Osteoblast (primary cell): ENCODE results near the gene CHST15. TPM values are rescaled to one million over a fixed set of nuclear protein-coding genes. Genes with fewer than 3 reads are reported as not detected.

ENCODE experiments used
- DNase-seq: peaks from one replicate; pipeline ENCODE4 v3.0.0; 2011; ENCODE audit warnings: low spot score, mixed read lengths; ENCODE audit not compliant: insufficient read length; ENCODE audit errors: missing footprints
- H2AFZ ChIP-seq: 2 replicates; pipeline ENCODE4 v1.6.0; 2011; ENCODE audit warnings: mild to moderate bottlenecking, low read length
- H3K27ac ChIP-seq: 2 replicates; pipeline ENCODE4 v1.5.1; 2011; ENCODE audit warnings: mild to moderate bottlenecking, low read depth, low read length, moderate library complexity
- H3K27me3 ChIP-seq: 2 replicates; pipeline ENCODE4 v1.6.0; 2012; ENCODE audit warnings: mild to moderate bottlenecking, control low read depth, inconsistent platforms, low read length, moderate library complexity; ENCODE audit not compliant: insufficient read depth
- H3K36me3 ChIP-seq: 2 replicates; pipeline ENCODE4 v1.5.1; 2011; ENCODE audit warnings: mild to moderate bottlenecking, low read length, control low read depth, moderate library complexity; ENCODE audit not compliant: insufficient read depth
- H3K4me1 ChIP-seq: 2 replicates; pipeline ENCODE4 v1.5.1; 2011; ENCODE audit warnings: mild to moderate bottlenecking, low read length, control low read depth, moderate library complexity; ENCODE audit not compliant: insufficient read depth
- H3K4me2 ChIP-seq: 2 replicates; pipeline ENCODE4 v1.6.0; 2011; ENCODE audit warnings: mild to moderate bottlenecking, low read length; ENCODE audit not compliant: insufficient read depth
- H3K4me3 ChIP-seq: fragments of 200-600 bp; sonication (generic); 3 replicates; pipeline ENCODE4 v1.5.1; 2012; ENCODE audit warnings: mild to moderate bottlenecking, low read length, inconsistent platforms; ENCODE audit not compliant: insufficient read depth
- H3K79me2 ChIP-seq: 2 replicates; pipeline ENCODE4 v1.6.0; 2012; ENCODE audit warnings: mild to moderate bottlenecking, low read length, control low read depth, inconsistent platforms; ENCODE audit not compliant: insufficient read depth
- H3K9me3 ChIP-seq: 2 replicates; pipeline ENCODE4 v1.5.1; 2011; ENCODE audit warnings: low read depth, low read length, control low read depth
- H4K20me1 ChIP-seq: 2 replicates; pipeline ENCODE4 v1.6.0; 2012; ENCODE audit warnings: mild to moderate bottlenecking, low read length, control low read depth; ENCODE audit not compliant: insufficient read depth
- CTCF ChIP-seq: IDR thresholded peaks from 2 replicates; pipeline ENCODE4 v1.5.1; 2011; ENCODE audit warnings: mild to moderate bottlenecking, low read depth, low read length, moderate library complexity; ENCODE audit errors: extremely low read depth
- total RNA-seq: library from RNA; depleted of rRNA; stranded (reverse); fragments of >200 nt; gene quantifications from 2 replicates; pipeline ENCODE4 v1.2.3, GENCODE V29; 2012

The CHST15 gene
- total RNA-seq, 1 donor, result 22.8 TPM

- Histone ChIP-seq H4K20me1 (no peaks in the 10 kb centered on the region), H3K79me2 (no peaks in the 10 kb centered on the region), H3K4me3 (no peak overlapping the region), H3K4me1 (no peaks in the 10 kb centered on the region), H3K9me3 (no peaks in the 10 kb centered on the region), H3K27ac (no peak overlapping the region), H3K36me3 (no peaks in the 10 kb centered on the region), H2AFZ (no peak overlapping the region), H3K27me3 (peaks cover 3% of the 10 kb centered on the region), H3K4me2 (no peak overlapping the region)
- no peak for TF ChIP-seq CTCF
- peak; percentile 82 for DNase-seq
Measured at GRCh38 chr10:124116771-124117510, 23.5 kb upstream of the CHST15 start.

- no peak overlapping the region for H3K4me2 ChIP-seq
- no peak for TF ChIP-seq CTCF
Measured at GRCh38 chr10:124114696-124115095, 21.3 kb upstream of the CHST15 start.

GRCh38 chr10:124112891-124113580, 19.6 kb upstream of the CHST15 start:
- no peak for TF ChIP-seq CTCF
- peak; percentile 22 for DNase-seq
- H3K27me3 ChIP-seq, result peaks cover 22% of the 10 kb centered on the region
- no peaks in the 10 kb centered on the region for H3K4me1 ChIP-seq
- H3K9me3 ChIP-seq, result no peaks in the 10 kb centered on the region
- no peaks in the 10 kb centered on the region for H3K36me3 ChIP-seq
- no peaks in the 10 kb centered on the region for H3K79me2 ChIP-seq
- H2AFZ ChIP-seq, result no peak overlapping the region
- H3K27ac ChIP-seq, result no peak overlapping the region
- H3K4me2 ChIP-seq, result no peak overlapping the region
- no peak overlapping the region for H3K4me3 ChIP-seq
- no peaks in the 10 kb centered on the region for H4K20me1 ChIP-seq

More at GRCh38 chr10:124114696-124115095, 21.3 kb upstream of the CHST15 start:
- Histone ChIP-seq H2AFZ (no peak overlapping the region), H3K27ac (no peak overlapping the region), H3K9me3 (no peaks in the 10 kb centered on the region), H3K27me3 (peaks cover 15% of the 10 kb centered on the region), H3K79me2 (no peaks in the 10 kb centered on the region), H3K36me3 (no peaks in the 10 kb centered on the region), H4K20me1 (no peaks in the 10 kb centered on the region), H3K4me1 (no peaks in the 10 kb centered on the region), H3K4me3 (no peak overlapping the region)
- peak; percentile 52 for DNase-seq

GRCh38 chr10:124110882-124111281, 17.5 kb upstream of the CHST15 start:
- Histone ChIP-seq H3K4me2 (no peak overlapping the region), H3K79me2 (no peaks in the 10 kb centered on the region), H3K4me1 (no peaks in the 10 kb centered on the region), H3K27ac (no peak overlapping the region), H2AFZ (no peak overlapping the region), H3K4me3 (no peak overlapping the region), H4K20me1 (no peaks in the 10 kb centered on the region), H3K9me3 (no peaks in the 10 kb centered on the region), H3K27me3 (peaks cover 22% of the 10 kb centered on the region), H3K36me3 (no peaks in the 10 kb centered on the region)
- peak; percentile 22 for DNase-seq
- no peak for TF ChIP-seq CTCF
